ENCODE results near the gene TMPRSS11B.
"Not testable (repeated sequence)": the region's sequence is repeated elsewhere in the genome, so short reads cannot be mapped to it uniquely, and the experiment has no call there.

TMPRSS11B gene

GRCh38 chr4:68216501-68216900 is 29.0 kb downstream of the TMPRSS11B start:
- DNase-seq: no peak

GRCh38 chr4:68209003-68209402 is 36.5 kb downstream of the TMPRSS11B start:
- DNase-seq: no peak

GRCh38 chr4:68194305-68194704 is 51.2 kb downstream of the TMPRSS11B start:
- not testable (repeated sequence) for DNase-seq

- DNase-seq: no peak
Observed at GRCh38 chr4:68193194-68193593, 52.3 kb downstream of the TMPRSS11B start.

DNA sequence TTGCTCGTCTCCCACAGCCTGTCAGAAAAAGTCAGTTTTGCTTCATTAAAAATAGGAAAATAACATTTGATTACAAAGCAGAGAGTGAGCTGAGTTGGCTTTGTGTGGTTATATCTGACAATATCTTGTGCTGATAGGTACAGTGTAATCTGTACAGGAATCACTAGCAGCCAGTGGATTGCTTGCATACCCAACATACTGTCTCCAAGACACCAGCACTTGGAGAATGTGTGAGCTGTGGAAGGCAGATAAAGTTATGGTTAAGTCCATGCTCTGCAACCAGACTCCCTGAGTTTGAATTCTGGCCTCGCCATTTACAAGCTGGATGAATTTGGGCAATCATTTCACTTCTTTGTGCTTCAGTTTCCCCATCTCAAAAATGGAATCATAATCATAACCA is 58.3 kb downstream of the TMPRSS11B start:
- DNase-seq: no peak

DNA sequence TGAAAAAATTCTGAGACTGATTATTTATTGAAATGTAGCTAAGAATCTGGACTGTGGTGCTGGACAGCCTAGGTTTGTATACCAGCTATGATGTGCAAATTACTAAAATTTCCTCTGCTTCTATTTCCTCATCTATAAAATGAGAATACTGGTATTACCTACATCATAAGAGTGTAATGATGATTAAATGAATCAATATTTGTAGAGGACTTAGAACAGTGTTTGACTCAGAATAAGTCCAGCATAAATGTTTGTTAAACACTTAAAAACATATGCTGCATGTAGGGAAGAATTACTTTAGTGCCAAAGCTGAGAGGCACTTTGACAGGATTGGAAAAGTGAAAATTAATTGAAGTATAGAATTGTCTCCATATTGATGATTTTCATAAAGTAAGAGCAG is 60.6 kb downstream of the TMPRSS11B start:
- no peak for DNase-seq

DNA sequence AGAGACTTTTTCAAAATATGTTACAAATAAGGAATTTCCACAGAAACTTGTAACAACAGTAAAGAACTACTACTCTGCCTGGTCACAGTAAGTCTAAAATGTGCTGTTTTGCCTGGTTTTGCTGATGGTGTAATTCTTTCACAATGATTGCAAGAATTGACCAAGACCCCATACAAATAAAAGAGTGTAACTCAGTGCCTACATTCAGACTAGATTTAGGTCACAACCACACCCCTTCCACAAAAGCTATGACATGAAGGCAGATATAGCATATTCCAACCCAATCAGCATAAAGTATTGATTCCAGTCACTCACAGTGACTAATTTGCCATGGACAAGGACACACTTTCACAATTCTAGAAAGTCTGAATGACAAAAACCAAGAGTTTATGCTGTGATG is 62.1 kb downstream of the TMPRSS11B start:
- DNase-seq: no peak

DNA sequence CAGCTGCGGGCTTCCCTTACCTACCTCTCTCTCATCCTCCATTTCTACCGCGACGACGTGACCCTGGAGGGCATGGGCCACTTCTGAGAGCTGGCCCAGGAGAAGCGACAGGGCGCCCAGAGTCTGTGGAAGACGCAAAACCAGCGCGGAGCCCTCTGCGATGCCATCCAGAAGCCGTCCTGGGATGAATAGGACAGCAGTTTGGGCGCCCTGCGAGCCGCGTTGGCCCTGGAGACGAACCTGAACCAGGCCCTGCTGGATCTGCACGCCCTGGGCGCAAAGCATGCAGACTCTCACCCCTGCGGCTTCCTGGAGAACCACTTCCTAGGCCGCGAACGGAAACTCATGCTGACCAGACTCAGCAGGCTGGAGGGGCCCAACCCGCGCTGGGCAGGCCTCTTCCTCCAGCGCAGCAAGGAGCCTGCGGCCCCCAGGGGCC is 63.1 kb downstream of the TMPRSS11B start:
- no peak for DNase-seq

DNA sequence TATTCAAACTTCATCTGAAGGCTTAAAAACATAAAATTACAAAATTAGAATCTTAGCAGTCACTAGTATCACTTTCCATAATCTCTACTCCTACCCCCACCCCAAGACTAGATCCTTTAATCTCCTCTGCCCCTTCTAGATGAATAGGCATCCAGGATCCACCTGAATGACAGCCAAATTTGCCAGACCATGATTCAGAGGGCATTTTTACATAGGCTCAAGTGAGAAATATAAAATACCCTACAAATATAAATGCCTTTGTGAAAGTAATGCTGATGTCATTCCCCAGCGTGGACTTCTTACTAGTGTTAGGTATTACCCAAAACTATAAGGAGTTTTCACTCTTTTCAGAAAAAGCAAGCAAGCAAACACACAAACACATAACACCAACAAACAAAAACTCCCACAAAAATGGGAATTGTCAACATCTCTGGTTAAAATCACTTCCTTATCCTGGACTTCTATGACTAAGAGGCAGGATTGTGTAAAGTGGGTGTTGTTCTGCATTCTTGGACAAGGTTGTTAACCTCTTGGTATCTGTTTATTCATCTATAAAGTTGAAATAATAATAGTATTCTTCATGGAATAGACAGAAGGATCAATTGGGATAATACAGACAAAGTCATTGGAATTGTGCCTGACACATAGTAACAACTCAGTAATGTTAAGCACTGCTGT is 64.5 kb downstream of the TMPRSS11B start:
- DNase-seq: no peak

DNA sequence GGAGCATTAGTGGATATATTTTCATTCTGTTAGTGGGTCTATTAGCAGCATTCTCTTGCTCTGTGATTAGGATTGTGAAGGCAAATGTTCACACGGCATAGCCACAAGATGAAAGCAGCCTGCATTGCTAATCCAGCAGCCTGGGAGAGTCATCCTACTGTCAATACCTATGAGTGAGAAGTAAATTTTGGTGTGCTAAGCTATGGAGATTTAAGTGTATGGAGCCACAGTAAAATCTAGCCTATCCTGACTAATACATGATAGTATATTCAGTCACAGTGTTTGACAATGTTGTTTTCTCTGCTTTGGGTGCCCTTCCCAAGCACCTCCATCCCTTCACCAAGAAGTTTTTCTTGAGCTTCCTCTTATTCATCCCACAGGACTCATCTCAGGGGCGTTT is 68.6 kb downstream of the TMPRSS11B start:
- no peak for DNase-seq

Measured in NCI-H446 (cell line).